ENCODE data around the gene PIP4K2B. TPM values are rescaled to one million over a fixed set of nuclear protein-coding genes. Genes with fewer than 3 reads are reported as not detected.

PIP4K2B gene
- total RNA-seq, 2 experiments from 2014 or later, result 17.0 to 17.2 TPM

- Histone ChIP-seq H3K4me1 (ENCODE audit: insufficient read depth, low read length) (peaks cover 78% of the 10 kb centered on the region), H3K27ac (ENCODE audit: low read depth in 1 of 2, low read length in 2 of 2) (no peak overlapping the region), H3K9me3 (ENCODE audit: control insufficient read depth in 1 of 2, insufficient read depth in 1 of 2, low read length in 2 of 2) (no peaks in the 10 kb centered on the region), H3K27me3 (ENCODE audit: control insufficient read depth in 1 of 2, insufficient read depth in 2 of 2, low read length in 2 of 2) (no peaks in the 10 kb centered on the region), H3K36me3 (ENCODE audit: insufficient read depth, low read length) (peaks cover 48% of the 10 kb centered on the region), H3K4me3 (ENCODE audit: low read length) (no peak overlapping the region)
- Mint-ChIP-seq H3K4me1 (ENCODE audit: low read depth) (peaks cover 52% of the 10 kb centered on the region), H3K27me3 (no peaks in the 10 kb centered on the region), H3K9me3 (no peaks in the 10 kb centered on the region), H3K36me3 (ENCODE audit: low read depth) (peaks cover 54% of the 10 kb centered on the region), H3K27ac (peak overlapping the region; percentile 89), H3K4me3 (no peak overlapping the region)
- no peak for ATAC-seq (ENCODE audit: poor library complexity)
- ChIA-PET POLR2A (interaction anchor here (1.1 kb wide), 1 partner anchor 20 kb away, joined by 3 read pairs; no protein-coding TSS in a partner anchor), CTCF (interaction anchor here (1.2 kb wide), 1 partner anchor 48 kb away, joined by 3 read pairs; no protein-coding TSS in a partner anchor)
- TF ChIP-seq, protein P1, sequence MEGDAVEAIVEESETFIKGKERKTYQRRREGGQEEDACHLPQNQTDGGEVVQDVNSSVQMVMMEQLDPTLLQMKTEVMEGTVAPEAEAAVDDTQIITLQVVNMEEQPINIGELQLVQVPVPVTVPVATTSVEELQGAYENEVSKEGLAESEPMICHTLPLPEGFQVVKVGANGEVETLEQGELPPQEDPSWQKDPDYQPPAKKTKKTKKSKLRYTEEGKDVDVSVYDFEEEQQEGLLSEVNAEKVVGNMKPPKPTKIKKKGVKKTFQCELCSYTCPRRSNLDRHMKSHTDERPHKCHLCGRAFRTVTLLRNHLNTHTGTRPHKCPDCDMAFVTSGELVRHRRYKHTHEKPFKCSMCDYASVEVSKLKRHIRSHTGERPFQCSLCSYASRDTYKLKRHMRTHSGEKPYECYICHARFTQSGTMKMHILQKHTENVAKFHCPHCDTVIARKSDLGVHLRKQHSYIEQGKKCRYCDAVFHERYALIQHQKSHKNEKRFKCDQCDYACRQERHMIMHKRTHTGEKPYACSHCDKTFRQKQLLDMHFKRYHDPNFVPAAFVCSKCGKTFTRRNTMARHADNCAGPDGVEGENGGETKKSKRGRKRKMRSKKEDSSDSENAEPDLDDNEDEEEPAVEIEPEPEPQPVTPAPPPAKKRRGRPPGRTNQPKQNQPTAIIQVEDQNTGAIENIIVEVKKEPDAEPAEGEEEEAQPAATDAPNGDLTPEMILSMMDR (IDR thresholded peaks at IDR 0.05), result no peak
- DNase-seq, result no peak
- intact Hi-C loops (cut with DNase I, micrococcal nuclease), result no loop called here
Measured at GRCh38 chr17:38725066-38725465, 74.3 kb downstream of the PIP4K2B start.

GRCh38 chr17:38724337-38724988 lies 74.9 kb downstream of the PIP4K2B start:
- POLR2A ChIA-PET, result interaction anchor here (0.7 to 1.1 kb wide), 2 partner anchors 20 to 23 kb away, joined by 3 read pairs; no protein-coding TSS in a partner anchor
- H3K36me3 ChIP-seq (ENCODE audit: insufficient read depth, low read length), result peaks cover 55% of the 10 kb centered on the region
- Mint-ChIP-seq H3K4me1 (ENCODE audit: low read depth) (peaks cover 50% of the 10 kb centered on the region), H3K36me3 (ENCODE audit: low read depth) (peaks cover 58% of the 10 kb centered on the region), H3K27ac (peak overlapping the region; percentile 89), H3K27me3 (no peaks in the 10 kb centered on the region), H3K9me3 (no peaks in the 10 kb centered on the region), H3K4me3 (no peak overlapping the region)
- ATAC-seq (ENCODE audit: poor library complexity) (no peak), DNase-seq (no peak)
- H3K4me3 ChIP-seq (ENCODE audit: low read length), result no peak overlapping the region
- TF ChIP-seq, protein P1 (IDR thresholded peaks at IDR 0.05), result no peak
- intact Hi-C loops (cut with DNase I, micrococcal nuclease), result no loop called here
- H3K4me1 ChIP-seq (ENCODE audit: insufficient read depth, low read length), result peaks cover 79% of the 10 kb centered on the region
- H3K27ac ChIP-seq (ENCODE audit: low read depth in 1 of 2, low read length in 2 of 2), result no peak overlapping the region
- CTCF ChIA-PET, result interaction anchor here (1.2 kb wide), 1 partner anchor 48 kb away, joined by 3 read pairs; no protein-coding TSS in a partner anchor
- no peaks in the 10 kb centered on the region for H3K27me3 ChIP-seq (ENCODE audit: control insufficient read depth in 1 of 2, insufficient read depth in 2 of 2, low read length in 2 of 2)
- no peaks in the 10 kb centered on the region for H3K9me3 ChIP-seq (ENCODE audit: control insufficient read depth in 1 of 2, insufficient read depth in 1 of 2, low read length in 2 of 2)

- no peaks in the 10 kb centered on the region for H3K9me3 Mint-ChIP-seq
- H3K27me3 ChIP-seq (ENCODE audit: control insufficient read depth in 1 of 2, insufficient read depth in 2 of 2, low read length in 2 of 2), result no peaks in the 10 kb centered on the region
- H3K36me3 ChIP-seq (ENCODE audit: insufficient read depth, low read length), result peaks cover 79% of the 10 kb centered on the region
Measured at GRCh38 chr17:38721802-38722201, 77.6 kb downstream of the PIP4K2B start.

More at GRCh38 chr17:38721802-38722201, 77.6 kb downstream of the PIP4K2B start:
- H3K27me3 Mint-ChIP-seq, result no peaks in the 10 kb centered on the region
- CTCF ChIA-PET, result interaction anchor here (2.4 kb wide), 1 partner anchor 13 kb away, joined by 6 read pairs; no protein-coding TSS in a partner anchor
- H3K4me1 Mint-ChIP-seq (ENCODE audit: low read depth), result peaks cover 35% of the 10 kb centered on the region
- peak overlapping the region in 1 of 2 donors; percentile 29 for H3K27ac ChIP-seq (ENCODE audit: low read depth in 1 of 2, low read length in 2 of 2)
- H3K4me1 ChIP-seq (ENCODE audit: insufficient read depth, low read length), result peaks cover 72% of the 10 kb centered on the region
- no peak overlapping the region for H3K4me3 Mint-ChIP-seq
- POLR2A ChIA-PET, result interaction anchor here (0.8 kb wide), 1 partner anchor 17 kb away, joined by 3 read pairs; the partner anchor contains the start of gene MLLT6
- intact Hi-C loops (cut with DNase I, micrococcal nuclease), result no loop called here
- H3K9me3 ChIP-seq (ENCODE audit: control insufficient read depth in 1 of 2, insufficient read depth in 1 of 2, low read length in 2 of 2), result no peaks in the 10 kb centered on the region
- TF ChIP-seq, protein P1 (IDR thresholded peaks at IDR 0.05), result no peak
- H3K36me3 Mint-ChIP-seq (ENCODE audit: low read depth), result peaks cover 73% of the 10 kb centered on the region
- H3K27ac Mint-ChIP-seq, result no peak overlapping the region
- ATAC-seq (ENCODE audit: poor library complexity) (no peak), DNase-seq (no peak)
- no peak overlapping the region for H3K4me3 ChIP-seq (ENCODE audit: low read length)

Data from CD4-positive, alpha-beta T cell (primary cell).